LNCaP clone FGC (cell line): ENCODE data around the gene DCAKD.

Experiments
- DNase-seq: peaks from one replicate; pipeline ENCODE4 v3.0.0-alpha.2; 2011; ENCODE audit warnings: low read depth
- H3K4me3 ChIP-seq: 2 replicates; pipeline ENCODE4 v1.5.1; 2011; ENCODE audit warnings: mild to moderate bottlenecking, low read depth, low read length, control low read depth
- CTCF ChIP-seq: IDR thresholded peaks from 2 replicates; pipeline ENCODE4 v1.5.1; 2012; ENCODE audit warnings: mild to moderate bottlenecking; ENCODE audit not compliant: control insufficient read depth, insufficient read depth; ENCODE audit errors: extremely low read depth

The DCAKD gene

DNA sequence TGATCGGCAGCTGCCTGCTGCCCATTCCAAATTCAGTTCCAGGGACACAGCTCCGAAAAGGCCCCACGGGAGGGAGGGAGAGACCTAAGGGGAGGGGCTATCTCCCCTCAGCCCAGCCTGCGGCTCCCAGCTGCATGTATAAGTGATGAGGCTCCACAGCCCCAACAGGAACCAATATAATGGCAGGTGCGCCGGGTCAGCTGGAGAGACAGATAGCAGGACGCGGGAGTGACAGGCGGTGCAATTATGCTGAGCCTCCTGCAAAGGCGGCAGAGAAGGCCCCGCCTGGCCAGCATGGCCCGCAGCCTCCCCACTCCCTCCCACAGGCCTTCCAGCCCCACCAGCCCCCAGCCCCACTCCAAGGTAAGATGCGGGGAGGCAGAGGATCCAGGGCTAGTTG, 75.2 kb downstream of the DCAKD start:
- TF ChIP-seq CTCF: no peak
- no peak for DNase-seq
- no peak overlapping the region for H3K4me3 ChIP-seq
